DMS114 treated with DMSO at 0.1 percent for 48 hours (cell line): ENCODE data around the gene XAB2.

Experiments
- DNase-seq: peaks from one replicate; lab custom pipeline; 2025; ENCODE audit not compliant: unreplicated experiment; lab: John Stamatoyannopoulos, UW

The XAB2 gene

DNA sequence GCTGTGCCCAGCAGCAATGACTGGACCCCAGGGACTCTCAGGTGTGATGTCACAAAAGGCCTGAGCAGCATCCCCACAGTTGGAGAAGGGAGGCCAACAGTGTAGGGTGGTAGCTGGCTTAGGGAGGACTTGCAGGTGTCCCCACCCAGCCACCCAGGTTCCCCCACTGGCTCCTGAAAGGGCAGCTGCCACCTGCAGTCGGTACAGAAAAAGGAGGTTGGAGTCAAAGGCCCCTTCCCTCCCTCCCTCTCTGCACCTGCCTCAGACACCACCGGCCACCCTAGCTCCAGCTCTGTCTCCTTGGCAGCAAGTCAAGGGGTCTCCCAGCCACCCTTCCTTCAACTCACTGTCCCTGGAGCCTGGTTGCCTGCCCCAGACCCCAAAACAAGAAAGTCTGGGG is 4.4 kb upstream of the XAB2 start, which contains the start of gene PCP2:
PCP2 (minus strand) TSS at position 22 of the 400 bp plus-strand sequence. CDS start 262 bp downstream, outside the sequence.
- no peak for DNase-seq

DNA sequence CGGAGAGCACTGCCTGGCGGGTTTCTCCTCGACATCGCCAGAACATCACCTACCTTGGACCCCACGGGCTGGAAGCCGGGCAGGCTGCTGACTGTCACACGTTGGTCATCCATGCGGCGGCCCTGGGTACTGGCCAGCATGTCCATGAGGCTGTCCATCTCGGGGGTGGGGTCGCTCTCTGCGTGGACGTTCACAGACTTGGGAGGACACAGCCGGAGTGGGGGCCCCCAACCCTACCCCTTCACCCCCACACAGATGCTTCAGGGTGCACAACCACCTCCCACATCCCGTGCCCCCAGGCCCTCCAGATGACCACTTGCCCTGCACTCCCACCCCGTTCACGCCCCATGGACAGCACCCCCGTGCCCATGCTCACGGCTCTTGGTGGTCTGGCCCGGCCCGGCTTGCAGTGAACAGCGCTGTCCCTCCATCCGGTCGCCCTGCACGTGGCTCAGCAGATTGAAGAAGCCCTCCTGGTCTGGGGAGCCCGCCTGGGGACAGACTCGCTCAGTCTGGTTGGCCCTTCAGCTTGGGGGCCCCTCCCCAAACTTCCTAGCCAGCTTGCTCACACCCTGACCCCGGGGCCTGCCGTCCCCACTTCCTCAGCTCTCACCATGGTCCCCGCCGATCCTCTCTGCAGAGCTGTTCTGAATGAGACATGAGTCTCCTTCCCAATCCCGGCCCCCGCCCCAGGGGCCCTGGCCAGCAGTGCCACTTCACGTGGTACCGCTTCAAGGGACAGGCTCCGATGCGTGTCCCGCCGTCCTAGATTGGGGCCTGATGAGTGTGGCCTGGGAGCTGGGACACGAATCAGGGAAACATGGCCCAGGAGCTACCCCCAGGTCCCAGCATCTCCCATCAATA is 3.2 kb upstream of the XAB2 start:
- DNase-seq: no peak

DNA sequence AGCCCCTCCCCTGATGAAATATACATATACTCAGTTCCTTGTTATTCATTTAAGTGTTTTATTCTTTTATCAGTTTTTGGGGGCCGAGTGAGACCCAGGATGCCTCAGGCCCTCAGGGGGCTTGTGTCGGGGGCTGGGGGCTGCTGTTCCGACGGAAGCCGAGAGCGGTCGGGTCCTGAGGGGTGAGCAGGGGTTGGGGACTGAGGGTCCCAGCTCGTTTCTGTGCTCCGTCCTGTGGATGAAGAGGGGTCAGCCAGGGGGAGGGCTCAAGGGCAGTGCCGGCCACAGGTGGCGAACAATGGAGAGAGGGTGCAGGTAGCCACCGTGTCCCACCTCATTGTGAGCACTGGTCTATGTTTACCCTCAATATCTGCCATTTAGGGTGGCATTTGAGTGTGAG is 2.2 kb upstream of the XAB2 start:
- DNase-seq: no peak

DNA sequence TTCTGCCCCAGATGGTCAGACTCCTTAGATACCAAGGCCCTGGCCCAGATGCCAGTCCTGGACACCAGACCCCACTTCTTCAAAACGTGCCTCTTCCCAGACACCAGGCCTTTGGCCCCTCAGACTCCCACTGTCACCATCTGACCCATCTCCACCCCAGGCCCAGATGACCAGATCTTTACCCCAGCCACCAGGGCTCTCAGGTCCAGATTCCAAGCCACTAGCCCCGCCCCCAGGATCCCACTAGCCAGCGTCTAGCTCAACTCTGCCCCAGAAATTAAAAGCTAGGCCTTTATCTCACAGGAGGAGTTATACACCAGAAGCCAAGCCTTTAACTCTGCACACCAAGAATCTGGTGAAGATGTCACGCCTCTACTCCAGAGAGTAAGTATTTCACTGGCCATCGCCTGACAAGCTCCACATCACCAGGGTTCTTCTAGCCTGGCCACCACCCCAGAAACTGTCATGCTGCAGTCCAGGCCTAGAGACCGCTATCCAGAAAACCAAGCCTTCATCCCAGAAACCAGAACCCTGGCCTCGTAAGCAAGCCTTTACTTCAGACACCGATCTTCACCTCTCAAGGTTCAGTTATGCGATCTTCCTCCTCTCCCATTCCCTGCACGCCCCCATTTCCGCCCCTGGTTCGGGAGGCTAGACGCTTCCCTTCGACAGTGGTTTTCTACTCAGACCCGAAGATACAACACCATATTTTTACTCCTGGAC is 595 bp downstream of the XAB2 start:
- no peak for DNase-seq

DNA sequence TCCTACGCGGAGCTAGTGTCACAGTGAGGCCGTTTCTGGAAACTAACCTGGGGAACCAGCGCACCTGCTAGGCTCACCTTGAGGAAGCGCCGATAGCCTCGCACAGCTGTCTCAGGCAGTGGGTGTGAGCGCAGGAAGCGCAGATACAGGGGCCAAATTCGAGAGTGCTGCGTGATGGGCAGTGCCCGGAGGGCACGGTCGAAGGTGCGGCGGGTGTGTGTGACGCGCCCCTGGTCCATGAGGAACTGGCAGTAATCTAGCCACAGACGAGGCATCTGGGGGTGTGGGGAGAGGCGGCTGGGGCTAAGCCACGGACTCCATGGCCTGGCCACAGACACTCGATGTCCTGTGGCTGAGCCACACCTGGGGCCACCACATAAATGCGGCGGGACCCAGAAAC is 2.2 kb downstream of the XAB2 start:
- DNase-seq: no peak

DNA sequence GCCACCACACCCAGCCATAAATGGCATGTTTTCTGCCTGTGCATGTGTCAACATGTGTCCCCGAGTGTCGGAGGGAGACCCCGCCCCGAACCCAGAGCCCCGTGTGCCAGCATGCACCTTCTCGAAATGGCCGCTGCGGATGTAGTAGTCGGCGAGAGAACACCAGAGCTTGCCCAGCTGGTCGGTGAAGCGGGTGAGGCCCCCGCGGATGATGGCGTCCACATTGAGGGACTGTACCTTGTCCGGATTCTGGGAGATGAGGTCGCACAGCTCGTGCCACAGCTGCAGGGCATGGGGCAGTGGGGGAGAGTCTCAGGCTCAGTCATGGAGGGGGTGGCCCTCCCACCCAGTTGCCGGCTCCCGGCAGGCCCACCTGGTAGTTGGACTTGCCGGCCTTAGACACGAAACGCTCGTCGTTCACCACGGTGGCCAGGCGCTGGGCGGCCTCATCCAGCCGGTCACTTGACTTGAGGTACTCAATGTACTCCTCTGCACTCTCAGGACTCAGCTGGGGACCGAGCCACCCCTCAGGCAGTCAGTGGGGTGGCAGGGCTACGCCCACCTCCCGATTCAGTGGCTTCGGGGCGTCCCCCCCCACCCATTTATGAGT is 3.5 kb downstream of the XAB2 start:
- no peak for DNase-seq

DNA sequence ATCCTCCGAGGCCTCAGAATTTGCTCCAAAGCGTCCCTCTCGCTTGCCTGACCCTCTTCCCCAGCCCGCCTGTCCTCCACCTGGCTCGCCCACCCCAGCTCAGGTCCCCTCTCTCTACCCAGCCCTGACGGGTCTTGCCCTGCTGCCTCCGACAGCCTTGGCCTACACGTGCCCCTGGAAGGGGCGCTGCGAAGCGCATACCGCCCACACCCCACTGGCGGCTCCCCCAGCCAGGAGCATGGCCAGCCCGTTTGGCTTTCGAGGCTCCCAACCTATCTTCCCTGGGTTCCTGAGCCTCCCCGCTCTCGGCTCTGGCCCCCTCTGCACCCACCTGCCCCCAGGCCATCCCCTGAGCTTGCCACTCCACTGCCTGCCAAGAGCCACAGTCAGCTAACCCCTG is 4.5 kb downstream of the XAB2 start:
- no peak for DNase-seq

DNA sequence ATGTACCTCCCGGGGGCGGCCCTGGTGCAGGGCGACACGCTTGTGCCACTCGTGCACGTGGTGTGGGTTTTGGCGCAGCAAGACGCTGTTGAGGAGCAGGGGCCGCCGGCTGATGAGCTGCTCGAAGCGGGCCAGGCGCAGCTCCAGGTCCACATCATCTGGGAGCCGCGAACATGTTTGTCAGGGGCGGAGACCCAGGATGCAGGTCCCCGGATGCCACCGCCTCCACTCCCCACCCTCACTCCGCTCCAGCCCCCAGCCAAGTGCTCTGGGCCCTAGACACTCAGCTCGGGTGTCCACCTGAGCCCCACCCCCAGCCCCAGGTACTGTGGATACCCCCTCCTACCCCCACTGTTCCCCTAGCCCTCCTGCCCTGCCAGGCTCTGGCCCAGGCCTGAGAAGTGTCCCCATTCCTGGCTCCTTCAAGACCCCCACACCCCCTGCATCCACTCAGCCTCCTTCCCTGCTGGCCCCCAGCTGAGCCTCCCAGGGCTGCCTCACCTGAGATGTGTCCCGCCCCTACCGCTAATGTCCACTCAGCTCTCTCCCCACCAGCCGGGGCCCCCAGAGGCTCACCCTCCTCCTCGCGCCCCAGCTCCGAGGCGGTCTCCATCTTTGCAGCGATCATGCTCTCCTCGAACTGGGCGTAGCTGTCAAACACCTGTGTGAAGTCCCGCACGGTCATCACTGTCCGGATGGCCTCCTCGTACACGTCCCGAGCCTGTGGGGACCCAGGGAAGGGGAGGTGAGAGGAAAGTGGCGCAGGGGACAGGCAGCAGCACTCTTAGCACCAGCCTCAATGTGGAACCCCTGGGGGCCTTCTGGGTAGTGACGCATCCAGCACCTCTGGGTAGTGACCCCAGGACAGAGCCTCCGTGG is 5.4 kb downstream of the XAB2 start:
- no peak for DNase-seq

DNA sequence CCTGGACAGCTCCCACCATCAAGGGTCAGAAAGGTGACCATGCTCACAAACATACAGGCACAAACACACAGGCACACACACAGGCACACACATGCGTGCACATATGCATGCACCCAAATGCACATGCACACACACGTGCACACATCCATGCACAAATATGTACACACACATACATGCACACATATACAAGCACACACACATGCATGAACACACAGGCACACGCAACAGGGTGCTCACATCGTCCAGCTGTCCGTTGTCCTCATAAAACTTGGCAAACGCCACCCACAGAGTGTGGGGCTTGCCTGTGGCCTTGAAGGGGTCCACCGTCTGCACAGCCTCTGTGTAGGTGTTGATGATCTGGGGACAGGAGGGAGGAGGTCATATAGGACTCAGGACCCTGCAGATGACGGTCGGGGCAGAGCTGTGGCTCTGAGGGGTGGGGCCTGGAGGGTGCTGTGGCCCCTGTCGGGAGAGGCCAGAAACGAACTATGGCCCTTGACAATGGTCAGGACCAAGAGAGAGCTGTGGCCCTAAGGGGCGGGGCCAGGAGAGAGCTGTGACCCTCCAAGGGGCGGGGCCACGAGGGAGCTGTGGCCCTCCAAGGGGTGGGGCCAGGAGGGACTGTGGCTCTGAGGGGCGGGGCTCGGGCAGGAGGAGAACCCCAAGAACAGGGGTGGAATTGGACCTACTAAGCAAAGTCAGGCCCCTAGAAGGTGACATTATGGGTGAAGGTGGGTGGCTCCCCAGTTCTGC is 6.2 kb downstream of the XAB2 start:
- DNase-seq: no peak

DNA sequence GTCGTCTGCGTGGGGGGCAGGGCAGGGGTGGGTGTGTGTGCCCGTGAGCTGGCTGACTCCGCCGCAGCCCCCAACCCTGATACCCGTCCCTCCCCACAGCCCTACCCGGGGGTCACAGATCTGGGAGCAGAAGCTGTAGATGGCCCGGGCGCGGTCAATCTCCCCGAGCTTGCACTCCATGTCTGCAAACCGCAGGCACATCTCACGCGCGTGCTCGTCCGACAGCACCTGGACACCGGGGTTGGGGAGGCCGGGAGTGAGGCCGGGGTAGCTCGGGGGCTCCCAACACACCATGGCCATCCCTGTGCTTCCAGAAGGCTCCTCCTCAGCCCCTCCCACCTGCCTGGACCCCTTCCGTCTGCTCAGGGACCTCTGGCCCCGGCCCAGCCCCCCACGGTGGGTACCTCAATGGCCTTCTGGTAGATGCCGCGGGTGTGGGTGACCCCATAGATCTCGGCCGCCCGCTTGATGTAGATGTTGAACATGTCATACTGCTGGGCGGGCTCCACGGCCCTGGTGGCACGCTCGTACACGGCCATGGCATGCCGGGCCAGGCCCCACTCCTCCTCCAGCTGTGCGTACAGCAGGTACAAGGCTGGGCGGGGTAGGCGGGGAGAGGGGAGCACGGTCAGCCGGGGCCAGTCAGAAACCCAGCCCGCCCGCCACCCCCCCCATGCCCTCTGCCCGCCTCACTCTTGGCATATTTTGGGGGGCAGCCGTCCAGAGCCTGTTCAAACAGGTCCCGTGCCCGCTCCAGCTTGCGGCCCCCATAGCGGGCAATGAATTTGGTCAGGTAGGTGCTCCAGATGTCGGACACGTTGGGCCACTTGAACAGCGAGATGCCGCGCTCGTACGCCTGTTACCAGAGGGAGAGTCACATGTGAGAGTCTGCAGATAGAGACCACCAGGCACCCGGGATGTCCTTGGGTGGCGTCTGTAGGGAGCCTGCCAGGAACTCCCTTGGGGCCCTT is 8.6 kb downstream of the XAB2 start:
- DNase-seq: no peak

DNA sequence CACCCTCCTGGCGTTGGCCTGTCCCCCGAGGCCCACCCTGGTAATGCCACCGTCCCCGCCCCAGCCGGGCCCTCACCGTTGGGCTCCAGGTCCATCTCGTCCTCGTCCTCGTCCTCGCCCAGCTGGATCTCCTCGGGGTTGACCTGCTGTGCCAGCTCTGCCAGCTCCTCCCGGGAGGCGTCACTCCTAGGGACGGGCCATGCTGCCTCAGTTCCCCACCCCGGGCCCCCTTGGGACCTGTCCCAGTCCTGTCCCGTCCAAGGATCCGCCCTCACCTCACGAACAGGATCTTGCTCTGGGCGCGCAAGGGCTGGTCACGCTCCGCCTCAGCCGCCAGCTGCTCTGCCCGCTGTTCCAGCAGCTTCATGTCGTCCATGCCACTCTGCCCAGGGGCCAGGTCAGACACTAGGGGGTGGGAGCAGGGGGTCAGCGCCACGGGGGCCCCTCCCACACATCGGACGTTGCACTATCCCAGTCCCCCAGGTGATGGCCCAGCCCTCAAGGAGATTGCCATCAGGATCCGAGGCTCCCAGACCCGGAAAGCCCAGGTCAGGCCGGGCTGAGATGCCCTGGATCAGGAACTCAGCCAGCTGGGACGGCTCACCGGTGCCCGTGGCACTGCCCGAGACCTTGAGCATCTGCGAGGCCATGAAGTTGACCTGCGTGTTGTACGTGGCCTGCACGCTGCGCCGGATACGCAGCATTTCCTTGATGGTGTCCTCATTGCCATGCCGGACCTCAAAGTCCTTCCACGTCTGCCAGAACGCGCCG is 9.5 kb downstream of the XAB2 start:
- DNase-seq: no peak

DNA sequence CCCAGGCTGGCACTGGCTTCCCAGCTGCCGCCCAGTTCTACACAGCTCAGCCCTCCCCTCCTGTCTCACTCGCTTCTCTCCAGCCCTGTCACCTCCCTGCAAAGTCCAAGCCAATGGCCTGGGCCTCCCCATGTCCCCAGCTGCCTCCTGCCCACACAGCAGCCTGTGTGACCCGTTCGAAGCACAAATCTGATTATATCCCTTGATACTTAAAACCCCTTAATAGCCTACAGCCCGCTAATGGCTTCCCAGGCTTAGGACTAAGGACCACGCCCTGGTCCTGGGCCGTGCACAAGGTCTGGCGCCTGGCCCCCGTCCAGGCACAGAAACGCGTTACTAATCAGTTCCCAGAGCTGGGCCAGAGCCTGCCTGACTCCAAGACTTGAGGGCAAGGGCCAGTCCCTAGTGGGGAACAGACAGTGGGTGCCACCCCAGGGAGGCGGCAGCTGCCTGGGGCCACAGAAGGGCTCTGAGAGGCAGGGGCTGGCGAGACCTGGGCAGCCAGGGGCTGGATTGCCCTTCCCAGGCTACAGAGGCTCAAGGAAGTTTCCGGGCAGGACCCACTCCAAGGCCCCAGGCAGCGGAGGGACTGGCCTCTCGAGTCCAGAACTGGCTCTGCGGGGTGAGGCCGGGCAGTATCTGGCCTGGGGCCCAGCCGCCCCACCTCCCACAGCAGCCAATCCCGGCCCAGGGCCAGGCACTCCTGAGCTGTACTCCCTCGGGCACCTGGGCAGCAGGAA is 10.4 kb downstream of the XAB2 start:
- DNase-seq: no peak

DNA sequence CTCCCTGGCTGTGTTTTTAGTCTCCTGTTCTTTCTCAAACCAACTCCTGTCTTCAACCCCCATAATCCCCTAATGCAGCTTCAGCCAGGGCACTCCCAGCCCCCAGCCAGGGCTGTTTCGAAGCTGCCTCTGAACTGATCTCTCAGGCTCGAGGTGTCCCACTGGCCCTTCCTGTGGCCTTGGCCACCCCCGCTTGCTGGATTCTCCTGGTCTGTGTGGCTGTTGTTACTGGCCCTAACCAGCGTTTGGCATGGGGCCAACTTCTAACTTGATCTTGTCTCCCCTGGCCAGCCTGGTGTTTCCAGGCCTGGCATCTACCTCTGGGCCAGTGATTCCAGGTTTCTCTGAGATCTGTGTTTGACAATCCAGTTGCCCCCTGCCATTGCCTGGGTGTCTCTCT is 11.0 kb downstream of the XAB2 start:
- no peak for DNase-seq

DNA sequence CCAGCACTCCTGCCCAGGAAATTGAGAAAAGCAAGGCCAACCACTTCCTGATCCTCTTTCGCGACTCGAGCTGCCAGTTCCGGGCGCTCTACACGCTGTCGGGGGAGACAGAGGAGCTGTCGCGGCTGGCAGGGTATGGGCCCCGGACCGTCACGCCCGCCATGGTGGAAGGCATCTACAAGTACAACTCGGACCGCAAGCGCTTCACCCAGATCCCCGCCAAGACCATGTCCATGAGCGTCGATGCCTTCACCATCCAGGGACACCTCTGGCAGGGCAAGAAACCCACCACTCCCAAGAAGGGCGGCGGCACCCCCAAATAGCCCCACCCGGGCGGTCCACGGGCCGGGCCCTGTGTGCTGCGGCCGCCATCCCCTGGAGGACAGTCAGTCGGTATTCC is 11.6 kb downstream of the XAB2 start:
- DNase-seq: no peak

DNA sequence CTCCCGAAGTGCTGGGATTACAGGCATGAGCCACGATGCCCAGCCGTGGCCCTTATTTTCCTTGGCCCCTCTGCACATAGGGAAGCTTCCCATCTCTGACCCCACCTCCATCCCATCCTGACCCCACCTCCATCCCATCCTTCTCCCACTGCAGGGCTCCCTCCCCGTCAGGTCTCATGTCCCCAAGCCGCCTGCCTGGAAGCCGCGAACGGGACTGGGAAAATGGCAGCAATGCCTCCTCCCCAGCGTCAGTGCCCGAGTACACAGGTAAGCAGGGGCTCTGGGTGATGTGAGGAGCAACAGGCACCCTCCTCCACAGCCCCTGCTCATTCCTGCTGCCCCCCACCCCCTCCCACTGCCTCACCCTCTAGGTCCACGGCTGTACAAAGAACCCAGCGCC is 12.2 kb downstream of the XAB2 start:
- no peak for DNase-seq

DNA sequence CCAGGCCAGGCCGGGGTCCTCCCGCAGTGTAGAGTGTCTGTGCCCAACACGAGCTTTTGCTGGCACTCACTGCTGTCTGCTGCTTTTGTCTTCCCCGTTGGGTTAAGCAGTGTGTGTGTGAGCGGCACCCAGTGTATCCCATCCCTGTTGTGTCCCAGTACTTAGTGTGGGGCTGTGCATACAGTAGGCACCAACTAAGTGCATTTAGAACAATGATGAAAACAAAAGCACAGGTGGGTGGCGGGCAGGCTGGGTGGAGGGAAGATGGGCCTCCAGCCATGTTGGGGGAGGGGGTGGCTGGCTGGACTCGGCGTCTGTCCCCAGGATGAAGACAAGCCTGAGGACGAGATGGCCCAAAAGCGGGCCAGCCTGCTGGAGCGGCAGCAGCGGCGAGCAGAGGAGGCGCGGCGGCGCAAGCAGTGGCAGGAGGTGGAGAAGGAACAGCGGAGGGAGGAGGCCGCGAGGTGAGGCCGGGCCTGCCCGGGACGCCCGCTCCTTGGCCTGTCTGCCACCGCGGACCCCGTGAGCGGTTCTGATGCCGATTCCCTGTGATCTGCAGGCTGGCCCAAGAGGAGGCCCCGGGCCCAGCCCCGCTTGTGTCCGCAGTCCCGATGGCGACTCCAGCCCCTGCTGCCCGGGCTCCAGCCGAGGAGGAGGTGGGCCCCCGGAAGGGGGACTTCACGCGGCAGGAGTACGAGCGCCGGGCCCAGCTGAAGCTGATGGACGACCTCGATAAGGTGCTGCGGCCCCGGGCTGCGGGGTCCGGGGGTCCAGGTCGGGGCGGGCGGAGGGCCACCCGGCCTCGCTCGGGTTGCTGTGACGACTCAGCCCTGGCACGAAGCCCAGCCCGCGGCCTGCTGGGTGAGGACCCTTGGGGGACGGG is 14.2 kb downstream of the XAB2 start:
- DNase-seq: no peak
